WTC11 (cell line): Measurements from ENCODE around the gene P3H2. TPM values are rescaled to one million over a fixed set of nuclear protein-coding genes. Genes with fewer than 3 reads are reported as not detected.

ENCODE experiments used
- ATAC-seq: fragments of 200-7000 bp; cut with Tn5 transposase; 2 replicates; pipeline ENCODE4 v1.10.0; 2021; ENCODE audit warnings: mild to moderate bottlenecking, moderate library complexity
- CTCF ChIA-PET: fragments of 300-600 bp; sonication (Branson Sonifier 250); formaldehyde crosslinking; loops from one replicate; lab custom pipeline; 2021; ENCODE audit warnings: antibody characterized with exemption; lab: Charles Lee
- POLR2A ChIA-PET: fragments of 350-600 bp; sonication (Branson Sonifier 250); formaldehyde crosslinking; loops from one replicate; lab custom pipeline; 2021; ENCODE audit warnings: antibody characterized with exemption; lab: Charles Lee
- DNase-seq: peaks from one replicate; pipeline ENCODE4 v3.0.0; 2021; ENCODE audit warnings: low spot score
- H3K27ac Mint-ChIP-seq: 2 replicates; pipeline ENCODE4 v1.8.0; 2021; ENCODE audit warnings: mixed read lengths
- H3K27me3 Mint-ChIP-seq: 2 replicates; pipeline ENCODE4 v1.8.0; 2021; ENCODE audit warnings: low read depth, mild to moderate bottlenecking, moderate library complexity, mixed read lengths
- H3K36me3 Mint-ChIP-seq: 2 replicates; pipeline ENCODE4 v1.8.0; 2021; ENCODE audit warnings: mixed read lengths
- H3K4me1 Mint-ChIP-seq: 2 replicates; pipeline ENCODE4 v1.8.0; 2022; ENCODE audit warnings: mixed read lengths
- H3K4me3 Mint-ChIP-seq: 2 replicates; pipeline ENCODE4 v1.8.0; 2021; ENCODE audit warnings: mild to moderate bottlenecking, moderate library complexity, mixed read lengths
- H3K9me3 Mint-ChIP-seq: 2 replicates; pipeline ENCODE4 v1.8.0; 2021; ENCODE audit warnings: mixed read lengths
- FOXP1 ChIP-seq: sonication (generic); formaldehyde crosslinking; IDR thresholded peaks from 2 replicates; pipeline ENCODE4 v1.8.0; 2022; ENCODE audit warnings: missing genetic modification reagents, mild to moderate bottlenecking, moderate library complexity, borderline replicate concordance
- GRHL2 ChIP-seq: fragments of 250-450 bp; sonication (Bioruptor Pico); IDR thresholded peaks from 2 replicates; pipeline ENCODE4 v1.8.0; 2022; ENCODE audit warnings: mild to moderate bottlenecking, moderate library complexity; ENCODE audit not compliant: insufficient replicate concordance, severe bottlenecking
- IRF2 ChIP-seq: sonication (generic); formaldehyde crosslinking; IDR thresholded peaks from 2 replicates; pipeline ENCODE4 v1.8.0; 2022; ENCODE audit warnings: low read depth, missing genetic modification reagents, borderline replicate concordance
- SMAD3 ChIP-seq: sonication (generic); formaldehyde crosslinking; IDR thresholded peaks from 2 replicates; pipeline ENCODE4 v1.8.0; 2022; ENCODE audit warnings: missing genetic modification reagents, mild to moderate bottlenecking, borderline replicate concordance
- SP1 ChIP-seq: sonication (generic); formaldehyde crosslinking; conservative IDR thresholded peaks from 2 replicates; pipeline ENCODE4 v1.8.1; 2022; ENCODE audit warnings: missing genetic modification reagents
- TEAD1 ChIP-seq: sonication (generic); formaldehyde crosslinking; IDR thresholded peaks from 2 replicates; pipeline ENCODE4 v1.8.0; 2022; ENCODE audit warnings: mild to moderate bottlenecking, missing genetic modification reagents
- ZNF219 ChIP-seq: sonication (generic); formaldehyde crosslinking; IDR thresholded peaks from 2 replicates; pipeline ENCODE4 v1.8.0; 2023; ENCODE audit warnings: missing genetic modification reagents, mild to moderate bottlenecking, borderline replicate concordance
- ZNF416 ChIP-seq: fragments of 250-450 bp; sonication (Bioruptor Pico); IDR thresholded peaks from 2 replicates; pipeline ENCODE4 v1.9.0; 2021; ENCODE audit warnings: mild to moderate bottlenecking, inconsistent platforms
- total RNA-seq: library from RNA; stranded (reverse); gene quantifications from 3 replicates; pipeline ENCODE4 v1.2.3, GENCODE V29; 2021
- TF ChIP-seq, protein P1 (sequence below): sonication (generic); formaldehyde crosslinking; IDR thresholded peaks from 2 replicates; pipeline ENCODE4 v1.8.1; 2022; ENCODE audit warnings: mild to moderate bottlenecking, missing genetic modification reagents, moderate library complexity, borderline replicate concordance
- TF ChIP-seq, protein P2 (sequence below): fragments of 250-450 bp; sonication (Bioruptor Pico); IDR thresholded peaks from 2 replicates; pipeline ENCODE4 v1.9.0; 2021; ENCODE audit warnings: moderate library complexity, mild to moderate bottlenecking, inconsistent platforms, borderline replicate concordance
- TF ChIP-seq, protein P3 (sequence below): fragments of 250-450 bp; sonication (Bioruptor Pico); IDR thresholded peaks from 2 replicates; pipeline ENCODE4 v1.8.0; 2021; ENCODE audit warnings: mild to moderate bottlenecking
- TF ChIP-seq, protein P4 (sequence below): fragments of 250-450 bp; sonication (Bioruptor Pico); conservative IDR thresholded peaks from 2 replicates; pipeline ENCODE4 v1.9.0; 2021; ENCODE audit warnings: mild to moderate bottlenecking
- TF ChIP-seq, protein P5 (sequence below): sonication (generic); formaldehyde crosslinking; IDR thresholded peaks from 2 replicates; pipeline ENCODE4 v1.8.0; 2022; ENCODE audit warnings: mild to moderate bottlenecking, missing genetic modification reagents
- TF ChIP-seq, protein P6 (sequence below): sonication (generic); formaldehyde crosslinking; conservative IDR thresholded peaks from 2 replicates; pipeline ENCODE4 v1.8.1; 2023; ENCODE audit warnings: mild to moderate bottlenecking, low read depth, missing genetic modification reagents, moderate library complexity

Gene P3H2
- total RNA-seq, 1 experiment from 2014 or later, result 29.4 TPM

DNA sequence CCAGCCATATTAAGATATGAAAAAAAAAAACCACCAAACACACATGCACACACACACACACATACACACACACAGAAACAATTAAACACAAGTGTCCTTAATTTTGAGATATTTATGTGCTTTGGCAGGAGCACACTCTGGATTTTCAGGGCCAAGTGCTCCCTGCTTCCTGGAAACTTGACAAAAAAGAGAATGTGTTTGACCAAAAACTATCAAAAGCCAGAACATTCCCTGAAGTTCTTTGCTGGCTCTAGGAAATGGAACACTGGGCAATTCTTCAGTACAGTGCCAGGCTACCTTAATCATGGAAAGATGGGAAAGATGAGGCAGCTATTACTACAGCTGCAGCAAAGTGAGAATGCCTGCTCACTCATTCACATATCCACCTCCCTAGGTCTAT lies 44.6 kb downstream of the P3H2 start:
- no peaks in the 10 kb centered on the region for H3K27me3 Mint-ChIP-seq
- TF ChIP-seq, protein P1, sequence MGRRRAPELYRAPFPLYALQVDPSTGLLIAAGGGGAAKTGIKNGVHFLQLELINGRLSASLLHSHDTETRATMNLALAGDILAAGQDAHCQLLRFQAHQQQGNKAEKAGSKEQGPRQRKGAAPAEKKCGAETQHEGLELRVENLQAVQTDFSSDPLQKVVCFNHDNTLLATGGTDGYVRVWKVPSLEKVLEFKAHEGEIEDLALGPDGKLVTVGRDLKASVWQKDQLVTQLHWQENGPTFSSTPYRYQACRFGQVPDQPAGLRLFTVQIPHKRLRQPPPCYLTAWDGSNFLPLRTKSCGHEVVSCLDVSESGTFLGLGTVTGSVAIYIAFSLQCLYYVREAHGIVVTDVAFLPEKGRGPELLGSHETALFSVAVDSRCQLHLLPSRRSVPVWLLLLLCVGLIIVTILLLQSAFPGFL, result no peak
- no peak for TF ChIP-seq FOXP1 (CRISPR knock-in tag)
- no peak for TF ChIP-seq TEAD1 (CRISPR knock-in tag)
- TF ChIP-seq SP1 (CRISPR knock-in tag), result no peak
- no peak for TF ChIP-seq IRF2 (CRISPR knock-in tag)
- TF ChIP-seq, protein P2, sequence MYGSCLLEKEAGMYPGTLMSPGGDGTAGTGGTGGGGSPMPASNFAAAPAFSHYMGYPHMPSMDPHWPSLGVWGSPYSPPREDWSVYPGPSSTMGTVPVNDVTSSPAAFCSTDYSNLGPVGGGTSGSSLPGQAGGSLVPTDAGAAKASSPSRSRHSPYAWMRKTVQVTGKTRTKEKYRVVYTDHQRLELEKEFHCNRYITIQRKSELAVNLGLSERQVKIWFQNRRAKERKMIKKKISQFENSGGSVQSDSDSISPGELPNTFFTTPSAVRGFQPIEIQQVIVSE, result no peak
- no peak for TF ChIP-seq GRHL2 (CRISPR knock-in tag)
- TF ChIP-seq, protein P3, sequence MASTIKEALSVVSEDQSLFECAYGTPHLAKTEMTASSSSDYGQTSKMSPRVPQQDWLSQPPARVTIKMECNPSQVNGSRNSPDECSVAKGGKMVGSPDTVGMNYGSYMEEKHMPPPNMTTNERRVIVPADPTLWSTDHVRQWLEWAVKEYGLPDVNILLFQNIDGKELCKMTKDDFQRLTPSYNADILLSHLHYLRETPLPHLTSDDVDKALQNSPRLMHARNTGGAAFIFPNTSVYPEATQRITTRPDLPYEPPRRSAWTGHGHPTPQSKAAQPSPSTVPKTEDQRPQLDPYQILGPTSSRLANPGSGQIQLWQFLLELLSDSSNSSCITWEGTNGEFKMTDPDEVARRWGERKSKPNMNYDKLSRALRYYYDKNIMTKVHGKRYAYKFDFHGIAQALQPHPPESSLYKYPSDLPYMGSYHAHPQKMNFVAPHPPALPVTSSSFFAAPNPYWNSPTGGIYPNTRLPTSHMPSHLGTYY (CRISPR knock-in tag), result no peak
- TF ChIP-seq, protein P4, sequence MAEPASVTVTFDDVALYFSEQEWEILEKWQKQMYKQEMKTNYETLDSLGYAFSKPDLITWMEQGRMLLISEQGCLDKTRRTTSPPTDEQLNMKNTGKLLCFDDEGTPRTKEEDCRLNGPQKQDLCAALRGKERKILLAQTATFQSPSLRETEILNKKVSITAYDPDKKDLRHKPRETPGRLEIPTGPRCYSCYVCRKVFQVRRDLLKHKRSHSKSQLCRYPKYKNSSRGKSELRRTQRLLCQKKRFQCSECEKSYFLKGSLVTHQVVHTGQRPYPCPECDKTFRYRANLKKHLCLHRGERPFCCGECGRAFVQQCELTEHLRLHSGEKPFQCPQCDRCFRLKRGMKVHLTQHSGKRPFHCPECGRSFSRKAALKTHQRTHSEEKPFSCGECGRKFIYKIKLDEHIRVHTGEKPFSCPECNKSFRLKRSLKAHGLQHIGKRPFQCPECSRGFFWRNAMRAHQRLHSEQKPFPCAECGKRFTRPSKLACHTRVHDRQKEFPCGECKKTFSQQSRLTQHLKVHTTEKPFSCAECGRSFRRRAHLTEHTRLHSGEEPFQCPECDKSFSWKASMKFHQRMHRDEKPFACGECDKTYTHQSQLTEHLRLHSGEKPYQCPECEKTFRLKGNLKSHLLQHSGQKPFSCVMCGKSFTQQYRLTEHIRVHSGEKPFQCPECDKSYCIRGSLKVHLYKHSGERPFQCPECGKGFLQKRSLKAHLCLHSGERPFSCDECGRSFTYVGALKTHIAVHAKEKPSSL, result no peak
- no peak for TF ChIP-seq ZNF416 (CRISPR knock-in tag)
- TF ChIP-seq ZNF219 (CRISPR knock-in tag), result no peak
- TF ChIP-seq SMAD3 (CRISPR knock-in tag), result no peak
- TF ChIP-seq, protein P5, sequence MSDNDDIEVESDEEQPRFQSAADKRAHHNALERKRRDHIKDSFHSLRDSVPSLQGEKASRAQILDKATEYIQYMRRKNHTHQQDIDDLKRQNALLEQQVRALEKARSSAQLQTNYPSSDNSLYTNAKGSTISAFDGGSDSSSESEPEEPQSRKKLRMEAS, result no peak
- TF ChIP-seq, all 79 proteins: peak for 0
- ATAC-seq (no peak), DNase-seq (no peak)
- Mint-ChIP-seq H3K4me3 (no peak overlapping the region), H3K9me3 (no peaks in the 10 kb centered on the region), H3K36me3 (no peaks in the 10 kb centered on the region), H3K27ac (no peak overlapping the region), H3K4me1 (peaks cover 19% of the 10 kb centered on the region)
- POLR2A ChIA-PET, result no interaction called here
- CTCF ChIA-PET, result no interaction called here

DNA sequence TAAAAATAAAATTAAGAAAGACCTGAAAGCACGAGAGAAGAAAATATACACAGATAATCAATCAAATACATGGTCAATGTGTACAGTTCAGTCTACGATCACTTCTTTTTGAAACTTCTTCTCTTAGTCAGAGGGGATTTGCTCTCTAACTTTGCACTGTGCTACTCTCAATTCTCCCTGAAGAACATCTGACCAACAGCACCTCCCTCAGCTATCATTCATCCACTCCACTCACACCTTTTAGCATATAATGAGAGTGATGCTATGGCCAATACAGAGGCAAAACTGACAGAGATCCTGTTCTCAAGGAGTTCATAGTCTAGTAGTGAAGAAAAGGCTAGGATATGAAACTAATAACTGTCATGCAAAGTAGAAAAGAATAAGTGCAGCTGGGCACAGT lies 45.9 kb downstream of the P3H2 start:
- TF ChIP-seq, protein P6, sequence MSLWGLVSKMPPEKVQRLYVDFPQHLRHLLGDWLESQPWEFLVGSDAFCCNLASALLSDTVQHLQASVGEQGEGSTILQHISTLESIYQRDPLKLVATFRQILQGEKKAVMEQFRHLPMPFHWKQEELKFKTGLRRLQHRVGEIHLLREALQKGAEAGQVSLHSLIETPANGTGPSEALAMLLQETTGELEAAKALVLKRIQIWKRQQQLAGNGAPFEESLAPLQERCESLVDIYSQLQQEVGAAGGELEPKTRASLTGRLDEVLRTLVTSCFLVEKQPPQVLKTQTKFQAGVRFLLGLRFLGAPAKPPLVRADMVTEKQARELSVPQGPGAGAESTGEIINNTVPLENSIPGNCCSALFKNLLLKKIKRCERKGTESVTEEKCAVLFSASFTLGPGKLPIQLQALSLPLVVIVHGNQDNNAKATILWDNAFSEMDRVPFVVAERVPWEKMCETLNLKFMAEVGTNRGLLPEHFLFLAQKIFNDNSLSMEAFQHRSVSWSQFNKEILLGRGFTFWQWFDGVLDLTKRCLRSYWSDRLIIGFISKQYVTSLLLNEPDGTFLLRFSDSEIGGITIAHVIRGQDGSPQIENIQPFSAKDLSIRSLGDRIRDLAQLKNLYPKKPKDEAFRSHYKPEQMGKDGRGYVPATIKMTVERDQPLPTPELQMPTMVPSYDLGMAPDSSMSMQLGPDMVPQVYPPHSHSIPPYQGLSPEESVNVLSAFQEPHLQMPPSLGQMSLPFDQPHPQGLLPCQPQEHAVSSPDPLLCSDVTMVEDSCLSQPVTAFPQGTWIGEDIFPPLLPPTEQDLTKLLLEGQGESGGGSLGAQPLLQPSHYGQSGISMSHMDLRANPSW (CRISPR knock-in tag), result no peak
- POLR2A ChIA-PET, result no interaction called here
- peak overlapping the region; percentile 9; the same call in 1 of the 2 replicates for H3K27ac Mint-ChIP-seq

More for the DNA sequence above, 45.9 kb downstream of the P3H2 start:
- H3K4me3 Mint-ChIP-seq, result no peak overlapping the region
- H3K9me3 Mint-ChIP-seq, result no peaks in the 10 kb centered on the region
- no peak for ATAC-seq
- CTCF ChIA-PET, result interaction anchor here (1.3 kb wide), 1 partner anchor 11 kb away, joined by 4 read pairs; no protein-coding TSS in a partner anchor
- peaks cover 25% of the 10 kb centered on the region for H3K4me1 Mint-ChIP-seq
- no peaks in the 10 kb centered on the region for H3K36me3 Mint-ChIP-seq
- H3K27me3 Mint-ChIP-seq, result no peaks in the 10 kb centered on the region
- no peak for DNase-seq
